ENCODE data around the gene KIAA1328. TPM values are rescaled to one million over a fixed set of nuclear protein-coding genes. Genes with fewer than 3 reads are reported as not detected.
"Not testable (repeated sequence)": the region's sequence is repeated elsewhere in the genome, so short reads cannot be mapped to it uniquely, and the experiment has no call there.

Gene KIAA1328
- total RNA-seq, 1 donor from 2014 or later, result 5.8 TPM

- H3K27me3 ChIP-seq (ENCODE audit: control insufficient read depth, insufficient read depth, low read length), result no peaks in the 10 kb centered on the region
- H3K4me3 ChIP-seq (ENCODE audit: low read depth, low read length), result no peak overlapping the region
- no peaks in the 10 kb centered on the region for H3K36me3 ChIP-seq (ENCODE audit: control insufficient read depth, insufficient read depth, low read length)
- no peak for TF ChIP-seq CTCF (IDR thresholded peaks at IDR 0.05; ENCODE audit: insufficient read depth, low read length, poor library complexity, severe bottlenecking)
- DNase-seq (ENCODE audit: low read depth), result peak; percentile 1
These were observed 331.3 kb downstream of the KIAA1328 start for GRCh38 chr18:37160038-37160820.

- no peak for DNase-seq (ENCODE audit: low read depth)
These were observed 332.6 kb downstream of the KIAA1328 start for GRCh38 chr18:37161491-37161890.

GRCh38 chr18:37162551-37162950 lies 333.6 kb downstream of the KIAA1328 start:
- TF ChIP-seq CTCF (IDR thresholded peaks at IDR 0.05; ENCODE audit: insufficient read depth, low read length, poor library complexity, severe bottlenecking), result no peak
- no peaks in the 10 kb centered on the region for H3K27me3 ChIP-seq (ENCODE audit: control insufficient read depth, insufficient read depth, low read length)
- DNase-seq (ENCODE audit: low read depth), result no peak
- H3K36me3 ChIP-seq (ENCODE audit: control insufficient read depth, insufficient read depth, low read length), result no peaks in the 10 kb centered on the region
- H3K4me3 ChIP-seq (ENCODE audit: low read depth, low read length), result no peak overlapping the region

More at GRCh38 chr18:37161491-37161890, 332.6 kb downstream of the KIAA1328 start:
- Histone ChIP-seq H3K27me3 (ENCODE audit: control insufficient read depth, insufficient read depth, low read length) (no peaks in the 10 kb centered on the region), H3K4me3 (ENCODE audit: low read depth, low read length) (no peak overlapping the region), H3K36me3 (ENCODE audit: control insufficient read depth, insufficient read depth, low read length) (no peaks in the 10 kb centered on the region)
- no peak for TF ChIP-seq CTCF (IDR thresholded peaks at IDR 0.05; ENCODE audit: insufficient read depth, low read length, poor library complexity, severe bottlenecking)

- no peaks in the 10 kb centered on the region for H3K27me3 ChIP-seq (ENCODE audit: control insufficient read depth, insufficient read depth, low read length)
- DNase-seq (ENCODE audit: low read depth), result no peak
- no peak for TF ChIP-seq CTCF (IDR thresholded peaks at IDR 0.05; ENCODE audit: insufficient read depth, low read length, poor library complexity, severe bottlenecking)
- no peaks in the 10 kb centered on the region for H3K36me3 ChIP-seq (ENCODE audit: control insufficient read depth, insufficient read depth, low read length)
- no peak overlapping the region for H3K4me3 ChIP-seq (ENCODE audit: low read depth, low read length)
These were observed 334.2 kb downstream of the KIAA1328 start for GRCh38 chr18:37163119-37163518.

- TF ChIP-seq CTCF (IDR thresholded peaks at IDR 0.05; ENCODE audit: insufficient read depth, low read length, poor library complexity, severe bottlenecking), result no peak
These were observed 337.6 kb downstream of the KIAA1328 start for GRCh38 chr18:37166491-37166890.

GRCh38 chr18:37166966-37167365 lies 338.0 kb downstream of the KIAA1328 start:
- not testable (repeated sequence) for H3K27me3 ChIP-seq (ENCODE audit: control insufficient read depth, insufficient read depth, low read length); DNase-seq (ENCODE audit: low read depth); H3K36me3 ChIP-seq (ENCODE audit: control insufficient read depth, insufficient read depth, low read length); H3K4me3 ChIP-seq (ENCODE audit: low read depth, low read length)

More at GRCh38 chr18:37166491-37166890, 337.6 kb downstream of the KIAA1328 start:
- Histone ChIP-seq H3K4me3 (ENCODE audit: low read depth, low read length) (no peak overlapping the region), H3K36me3 (ENCODE audit: control insufficient read depth, insufficient read depth, low read length) (no peaks in the 10 kb centered on the region), H3K27me3 (ENCODE audit: control insufficient read depth, insufficient read depth, low read length) (no peaks in the 10 kb centered on the region)
- no peak for DNase-seq (ENCODE audit: low read depth)

Data from kidney epithelial cell (primary cell).